Liver (tissue), 9 donors: ENCODE measurements around the gene RNASEH2C. TPM values are rescaled to one million over a fixed set of nuclear protein-coding genes. Genes with fewer than 3 reads are reported as not detected.

ENCODE experiments used
- DNase-seq: peaks from one replicate; pipeline ENCODE4 v3.0.0-alpha.2; 2017; ENCODE audit warnings: low spot score
- H3K27ac ChIP-seq, 2 donors: one replicate each; pipeline ENCODE4 v1.7.0; 2013; ENCODE audit warnings: inconsistent platforms in 2 of 2, low read length in 2 of 2, control low read depth in 1 of 2, low read depth in 1 of 2, mild to moderate bottlenecking in 1 of 2
- H3K27me3 ChIP-seq, 4 donors: one replicate each; pipeline versions ENCODE4 v1.6.1 to v1.7.0; 2013; ENCODE audit warnings: low read length in 3 of 4, inconsistent platforms in 1 of 4, mild to moderate bottlenecking in 1 of 4, moderate library complexity in 1 of 4; ENCODE audit not compliant: control insufficient read depth in 4 of 4, insufficient read depth in 4 of 4
- H3K36me3 ChIP-seq, 4 donors: one replicate each; pipeline versions ENCODE4 v1.6.1 to v1.7.0; 2013; ENCODE audit warnings: low read length in 3 of 4, mild to moderate bottlenecking in 3 of 4, low read depth in 1 of 4, moderate library complexity in 1 of 4; ENCODE audit not compliant: control insufficient read depth in 4 of 4, insufficient read depth in 3 of 4
- H3K4me1 ChIP-seq, 4 donors: one replicate each; pipeline versions ENCODE4 v1.6.1 to v1.7.0; 2013; ENCODE audit warnings: low read length in 3 of 4, mild to moderate bottlenecking in 3 of 4, moderate library complexity in 1 of 4; ENCODE audit not compliant: control insufficient read depth in 4 of 4, insufficient read depth in 4 of 4
- H3K4me3 ChIP-seq, 3 donors: one replicate each; pipeline versions ENCODE4 v1.6.1 to v1.7.0; 2013; ENCODE audit warnings: low read length in 3 of 3, control low read depth in 1 of 3, low read depth in 1 of 3, mild to moderate bottlenecking in 1 of 3
- H3K9ac ChIP-seq, 2 donors: one replicate each; pipeline ENCODE4 v1.7.0; 2013; ENCODE audit warnings: low read length in 2 of 2, mild to moderate bottlenecking in 2 of 2, moderate library complexity in 2 of 2, control low read depth in 1 of 2, low read depth in 1 of 2
- H3K9me3 ChIP-seq, 4 donors: one replicate each; pipeline versions ENCODE4 v1.6.1 to v1.7.0; 2013; ENCODE audit warnings: low read length in 3 of 4; ENCODE audit not compliant: control insufficient read depth in 4 of 4
- ATF3 ChIP-seq: IDR thresholded peaks from 2 replicates; pipeline ENCODE4 v1.6.1; 2016; ENCODE audit warnings: antibody characterized with exemption
- CTCF ChIP-seq: fragments of 150-350 bp; IDR thresholded peaks from 2 replicates; pipeline ENCODE4 v1.5.1; 2017; ENCODE audit warnings: improper control_type of control experiment, low read depth, low read length; ENCODE audit not compliant: missing input control
- EGR1 ChIP-seq, 2 donors: IDR thresholded peaks; 2 replicates each; pipeline ENCODE4 v1.6.1; 2016 to 2018; ENCODE audit warnings: antibody characterized with exemption in 2 of 2, low read depth in 2 of 2
- FOXA1 ChIP-seq: IDR thresholded peaks from 2 replicates; pipeline ENCODE4 v1.6.1; 2016; ENCODE audit warnings: antibody characterized with exemption
- FOXA2 ChIP-seq: IDR thresholded peaks from 2 replicates; pipeline ENCODE4 v1.6.1; 2016; ENCODE audit warnings: antibody characterized with exemption
- GABPA ChIP-seq, 2 donors: IDR thresholded peaks in 1 of 2; conservative IDR thresholded peaks in 1 of 2; 2 replicates each; pipeline ENCODE4 v1.6.1; 2016; ENCODE audit warnings: antibody characterized with exemption in 2 of 2, mild to moderate bottlenecking in 1 of 2, moderate library complexity in 1 of 2
- HNF4A ChIP-seq, 2 donors: conservative IDR thresholded peaks; 2 replicates each; pipeline ENCODE4 v1.6.1; 2016; ENCODE audit warnings: antibody characterized with exemption in 2 of 2, mild to moderate bottlenecking in 2 of 2
- HNF4G ChIP-seq: IDR thresholded peaks from 2 replicates; pipeline ENCODE4 v1.6.1; 2016; ENCODE audit warnings: antibody characterized with exemption
- JUND ChIP-seq, 2 donors: IDR thresholded peaks; 2 replicates each; pipeline ENCODE4 v1.6.1; 2016; ENCODE audit warnings: antibody characterized with exemption in 2 of 2
- NR2F2 ChIP-seq: IDR thresholded peaks from 2 replicates; pipeline ENCODE4 v1.6.1; 2016; ENCODE audit warnings: antibody characterized with exemption
- RAD21 ChIP-seq, 2 donors: IDR thresholded peaks; 2 replicates each; pipeline ENCODE4 v1.6.1; 2016; ENCODE audit warnings: antibody characterized with exemption in 2 of 2, mild to moderate bottlenecking in 2 of 2
- REST ChIP-seq: IDR thresholded peaks from 2 replicates; pipeline ENCODE4 v1.6.1; 2016; ENCODE audit warnings: antibody characterized with exemption, mild to moderate bottlenecking
- RXRA ChIP-seq, 2 donors: IDR thresholded peaks; 2 replicates each; pipeline ENCODE4 v1.6.1; 2017 to 2018; ENCODE audit warnings: antibody characterized with exemption in 2 of 2, mild to moderate bottlenecking in 1 of 2
- YY1 ChIP-seq: IDR thresholded peaks from 2 replicates; pipeline ENCODE4 v1.6.1; 2016; ENCODE audit warnings: antibody characterized with exemption, mild to moderate bottlenecking
- WGBS: extraction: QIAGEN DNeasy Blood & Tissue Kit; methylation state at CpG from one replicate; pipeline ENCODE4 v1.1.7; 2013; 5-methylcytosine and 5-hydroxymethylcytosine counted together
- polyA plus RNA-seq, 2 donors: library from polyadenylated mRNA; stranded (reverse) in 1 of 2; unstranded in 1 of 2; fragments of 200-250 nt in 1 of 2; fragments of >200 nt in 1 of 2; fragmentation: Nextera tagmentation in 1 of 2; extraction: Ambion mirVana in 1 of 2; gene quantifications; one replicate each; pipeline versions ENCODE4 v1.2.1 to v1.2.3, GENCODE V29; 2013 to 2015
- total RNA-seq, 2 donors: library from RNA; depleted of rRNA; stranded (reverse); fragments of >200 nt; gene quantifications; one replicate each; pipeline ENCODE4 v1.2.3, GENCODE V29; 2014
- TF ChIP-seq, protein P1 (sequence below): IDR thresholded peaks from 2 replicates; pipeline ENCODE4 v1.6.1; 2016; ENCODE audit warnings: antibody characterized with exemption
- TF ChIP-seq, protein P2 (sequence below): IDR thresholded peaks from 2 replicates; pipeline ENCODE4 v1.6.1; 2016; ENCODE audit warnings: antibody characterized with exemption
- donor health status: healthy.
- donor health status: healthy.
- donor health status: healthy.
- donor health status: healthy.
- donor health status: healthy.

RNASEH2C gene
- total and polyA plus RNA-seq, 4 donors: 20.5 to 72.1 (median 39.0) TPM

DNA sequence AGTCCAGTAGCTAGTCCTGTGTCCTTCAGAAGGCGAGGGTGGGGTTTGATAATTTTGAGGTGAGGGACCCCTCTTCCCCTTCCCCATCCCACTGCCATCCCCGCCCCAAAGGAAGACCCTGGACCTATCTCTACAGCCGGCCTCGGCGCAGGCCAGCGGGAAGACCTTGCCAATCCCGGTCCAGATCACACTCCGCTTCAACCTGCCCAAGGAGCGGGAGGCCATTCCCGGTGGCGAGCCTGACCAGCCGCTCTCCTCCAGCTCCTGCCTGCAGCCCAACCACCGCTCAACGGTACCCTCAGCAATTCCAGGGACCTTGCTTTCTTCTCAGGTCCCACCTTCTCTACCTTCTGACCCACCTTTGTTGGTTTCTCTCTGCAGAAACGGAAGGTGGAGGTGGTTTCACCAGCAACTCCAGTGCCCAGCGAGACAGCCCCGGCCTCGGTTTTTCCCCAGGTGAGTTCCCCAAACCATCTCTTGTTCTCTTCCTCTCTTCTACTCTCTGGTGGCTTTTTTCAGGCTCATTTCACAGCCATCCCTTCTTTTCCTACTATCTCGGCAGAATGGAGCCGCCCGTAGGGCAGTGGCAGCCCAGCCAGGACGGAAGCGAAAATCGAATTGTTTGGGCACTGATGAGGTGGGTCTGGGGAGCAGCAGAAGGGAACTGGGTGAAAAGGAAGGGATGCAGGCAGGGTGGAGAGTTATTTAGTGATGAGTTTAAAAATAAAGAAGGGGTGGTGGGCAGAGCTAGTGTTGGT is 7.2 kb downstream of the RNASEH2C start:
- Histone ChIP-seq H3K9ac (no peak overlapping the region), H3K36me3 (peaks cover 11 to 47% (median 37%) of the 10 kb centered on the region in 4 donors), H3K27ac (no peak overlapping the region), H3K27me3 (no peaks in the 10 kb centered on the region), H3K9me3 (no peaks in the 10 kb centered on the region), H3K4me3 (no peak overlapping the region), H3K4me1 (peaks cover 1 to 17% (median 8%) of the 10 kb centered on the region in 4 donors)
- WGBS: 96% methylated on average over 24 of the region's 24 CpGs
- TF ChIP-seq, protein P1, sequence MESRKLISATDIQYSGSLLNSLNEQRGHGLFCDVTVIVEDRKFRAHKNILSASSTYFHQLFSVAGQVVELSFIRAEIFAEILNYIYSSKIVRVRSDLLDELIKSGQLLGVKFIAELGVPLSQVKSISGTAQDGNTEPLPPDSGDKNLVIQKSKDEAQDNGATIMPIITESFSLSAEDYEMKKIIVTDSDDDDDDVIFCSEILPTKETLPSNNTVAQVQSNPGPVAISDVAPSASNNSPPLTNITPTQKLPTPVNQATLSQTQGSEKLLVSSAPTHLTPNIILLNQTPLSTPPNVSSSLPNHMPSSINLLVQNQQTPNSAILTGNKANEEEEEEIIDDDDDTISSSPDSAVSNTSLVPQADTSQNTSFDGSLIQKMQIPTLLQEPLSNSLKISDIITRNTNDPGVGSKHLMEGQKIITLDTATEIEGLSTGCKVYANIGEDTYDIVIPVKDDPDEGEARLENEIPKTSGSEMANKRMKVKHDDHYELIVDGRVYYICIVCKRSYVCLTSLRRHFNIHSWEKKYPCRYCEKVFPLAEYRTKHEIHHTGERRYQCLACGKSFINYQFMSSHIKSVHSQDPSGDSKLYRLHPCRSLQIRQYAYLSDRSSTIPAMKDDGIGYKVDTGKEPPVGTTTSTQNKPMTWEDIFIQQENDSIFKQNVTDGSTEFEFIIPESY: no peak
- no peak for TF ChIP-seq NR2F2
- TF ChIP-seq HNF4G: no peak
- TF ChIP-seq FOXA2: no peak
- TF ChIP-seq RAD21 (IDR thresholded peaks at IDR 0.05): no peak
- TF ChIP-seq GABPA (IDR thresholded peaks at IDR 0.05 in 1 of 2, conservative IDR thresholded peaks at IDR 0.05 in 1 of 2): no peak
- no peak for TF ChIP-seq YY1
- TF ChIP-seq, protein P2, sequence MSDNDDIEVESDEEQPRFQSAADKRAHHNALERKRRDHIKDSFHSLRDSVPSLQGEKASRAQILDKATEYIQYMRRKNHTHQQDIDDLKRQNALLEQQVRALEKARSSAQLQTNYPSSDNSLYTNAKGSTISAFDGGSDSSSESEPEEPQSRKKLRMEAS: no peak
- TF ChIP-seq ATF3: no peak
- TF ChIP-seq CTCF: no peak
- no peak for TF ChIP-seq HNF4A (conservative IDR thresholded peaks at IDR 0.05)
- no peak for TF ChIP-seq RXRA (IDR thresholded peaks at IDR 0.05)
- TF ChIP-seq JUND (IDR thresholded peaks at IDR 0.05): no peak
- no peak for TF ChIP-seq FOXA1
- TF ChIP-seq REST: no peak
- no peak for TF ChIP-seq EGR1 (IDR thresholded peaks at IDR 0.05; ENCODE audit: low read depth in 2 of 2)
- DNase-seq: no peak
